RPMI8226 (cell line): Measurements from ENCODE around the gene PRKRA.
"Not testable (repeated sequence)": the region's sequence is repeated elsewhere in the genome, so short reads cannot be mapped to it uniquely, and the experiment has no call there.

Experiments
- DNase-seq: peaks from one replicate; pipeline ENCODE4 v3.0.0-alpha.2; 2015

PRKRA gene

DNA sequence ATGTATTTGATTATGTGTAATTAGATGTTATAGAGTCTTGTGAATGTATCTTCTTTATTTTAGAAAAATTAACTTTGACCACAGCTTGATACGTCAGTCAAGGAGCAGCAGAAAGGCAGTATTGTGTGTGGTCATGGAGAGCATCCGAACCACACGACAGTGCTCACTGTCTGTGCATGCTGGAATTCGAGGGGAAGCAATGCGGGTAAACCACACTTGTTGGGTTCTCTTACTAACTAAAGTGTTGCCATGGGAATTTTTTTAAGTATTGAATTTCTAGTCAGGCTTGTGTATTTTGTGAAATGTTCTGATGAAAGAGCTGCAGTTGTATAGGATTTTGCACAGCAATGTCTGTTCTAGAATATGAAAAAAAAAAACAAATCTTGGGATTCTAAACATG, 5.0 kb upstream of the PRKRA start:
- no peak for DNase-seq

DNA sequence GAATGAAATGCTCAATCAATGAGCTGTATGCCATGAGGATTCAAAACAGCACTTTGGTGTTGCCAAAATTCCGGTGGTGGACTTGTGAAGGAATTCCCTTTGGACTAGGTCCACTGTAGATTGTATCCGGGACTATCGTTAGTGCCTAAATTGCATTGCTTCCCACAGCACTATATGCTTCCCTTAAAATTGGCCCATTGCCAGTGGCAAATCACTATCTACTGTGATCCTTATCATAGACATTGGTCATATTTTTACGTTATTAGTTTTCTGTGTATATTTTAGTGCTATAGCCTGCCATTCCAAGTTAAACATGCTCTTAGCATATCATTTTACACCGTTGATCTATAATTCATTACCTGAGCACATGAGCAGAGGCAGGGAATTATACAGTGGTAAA, 1.9 kb upstream of the PRKRA start:
- DNase-seq, result no peak

GRCh38 chr2:178452334-178452733, 1.4 kb upstream of the PRKRA start:
- DNase-seq, result no peak

GRCh38 chr2:178450524-178450773, 526 bp downstream of the PRKRA start:
- DNase-seq, result peak; percentile 91

GRCh38 chr2:178449700-178450523, 1.1 kb downstream of the PRKRA start:
- DNase-seq, result no peak

DNA sequence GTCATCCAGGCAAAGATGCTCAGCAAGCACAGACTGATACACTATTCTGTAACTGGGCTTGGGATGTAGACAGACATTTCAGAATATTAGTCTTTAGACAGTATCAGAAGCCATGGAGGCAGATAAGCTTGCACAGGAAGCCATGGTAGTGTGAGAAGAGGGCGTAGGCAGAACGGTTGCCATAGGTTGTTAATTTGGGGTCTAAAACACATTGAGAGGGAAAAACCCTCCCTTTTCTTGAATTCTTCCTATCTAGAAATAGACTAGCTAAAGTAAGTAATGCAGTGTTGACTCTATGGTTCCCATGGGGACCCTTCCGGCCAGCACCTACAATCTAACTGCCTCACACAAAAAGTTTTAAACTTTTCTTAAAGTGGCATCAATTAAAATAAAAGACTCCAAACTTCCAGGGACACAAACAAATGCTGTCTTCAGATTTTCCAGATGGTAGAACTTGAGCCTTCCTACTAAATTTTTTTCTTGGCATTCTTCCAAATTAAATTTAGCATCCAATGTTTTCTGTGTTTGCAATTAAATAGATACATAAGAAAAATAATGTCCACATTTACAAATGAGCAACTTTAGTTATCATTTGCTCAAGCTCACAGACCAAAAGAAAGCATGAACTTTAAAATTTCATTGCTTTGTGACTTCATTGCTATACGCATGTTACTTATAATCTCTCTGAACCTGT, 1.9 kb downstream of the PRKRA start:
- DNase-seq, result no peak

- no peak for DNase-seq
Measured at GRCh38 chr2:178441426-178441825, 9.5 kb downstream of the PRKRA start.

- DNase-seq, result no peak
Measured at GRCh38 chr2:178436662-178437061, 14.3 kb downstream of the PRKRA start.

GRCh38 chr2:178429336-178429735, 21.6 kb downstream of the PRKRA start:
- DNase-seq, result no peak

GRCh38 chr2:178428396-178428806, 22.6 kb downstream of the PRKRA start:
- no peak for DNase-seq

GRCh38 chr2:178427458-178427857, 23.5 kb downstream of the PRKRA start:
- DNase-seq, result no peak

- DNase-seq, result no peak
Measured at GRCh38 chr2:178426388-178426787, 24.6 kb downstream of the PRKRA start.

GRCh38 chr2:178425255-178425827, 25.6 kb downstream of the PRKRA start:
- no peak for DNase-seq

DNA sequence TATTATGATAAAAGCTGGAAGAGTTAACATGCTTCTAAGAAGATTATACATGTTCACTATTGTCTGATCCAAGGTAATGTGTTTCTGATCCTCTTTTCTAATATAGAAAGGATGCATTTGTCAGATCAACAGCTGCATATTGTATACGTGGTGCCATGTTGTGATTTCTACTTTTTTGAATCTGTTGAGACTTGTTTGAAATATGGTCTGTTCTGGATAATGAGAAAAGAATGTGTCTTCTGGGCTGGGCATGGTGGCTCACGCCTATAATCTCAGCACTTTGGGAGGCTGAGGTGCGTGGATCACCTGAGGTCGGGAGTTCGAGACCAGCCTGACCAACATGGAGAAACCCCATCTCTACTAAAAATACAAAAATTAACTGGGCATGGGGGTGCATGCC, 27.2 kb downstream of the PRKRA start:
- not testable (repeated sequence) for DNase-seq

DNA sequence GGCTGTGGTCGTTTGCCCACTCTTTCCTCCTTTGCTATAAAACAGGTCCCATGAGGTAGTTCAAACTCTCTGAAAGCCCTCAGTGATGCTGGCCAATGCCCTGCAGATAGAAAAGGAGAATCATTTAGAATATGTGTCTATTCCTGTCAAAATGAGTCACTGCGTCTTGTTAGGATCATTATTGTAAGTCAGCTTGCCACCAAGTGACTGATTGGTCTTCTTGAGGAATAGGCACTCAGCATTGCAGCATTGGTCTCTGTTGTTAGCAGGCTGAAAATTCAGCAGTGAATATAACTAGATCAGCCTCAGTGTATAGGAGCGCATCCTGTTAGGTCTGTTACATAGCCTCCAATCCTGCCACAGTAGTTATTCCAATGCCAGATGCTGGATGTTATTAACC, 28.9 kb downstream of the PRKRA start:
- no peak for DNase-seq

DNA sequence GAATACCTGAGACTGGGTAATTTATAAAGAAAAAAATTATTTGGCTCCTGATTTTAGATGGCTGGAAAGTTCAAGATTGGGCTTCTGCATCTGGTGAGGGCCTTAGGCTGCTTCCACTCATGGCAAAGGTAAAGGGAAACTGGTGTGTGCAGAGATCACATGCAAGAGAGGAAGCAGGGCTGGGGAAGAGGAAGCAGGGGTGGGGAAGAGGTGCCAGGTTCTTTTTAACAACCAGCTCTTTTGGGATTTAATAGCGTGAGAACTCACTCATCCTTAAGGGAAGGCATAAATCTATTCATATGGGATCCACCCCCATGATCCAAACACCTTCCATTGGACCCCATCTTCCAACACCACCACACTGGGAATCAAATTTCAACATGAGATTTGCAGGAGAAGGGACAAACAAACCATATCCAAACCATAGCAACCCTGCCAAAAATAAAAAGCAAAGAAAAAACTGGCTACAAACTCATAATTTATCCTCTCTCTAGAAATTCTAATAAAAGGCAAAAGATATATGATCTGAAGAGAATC, 30.4 kb downstream of the PRKRA start:
- no peak for DNase-seq

DNA sequence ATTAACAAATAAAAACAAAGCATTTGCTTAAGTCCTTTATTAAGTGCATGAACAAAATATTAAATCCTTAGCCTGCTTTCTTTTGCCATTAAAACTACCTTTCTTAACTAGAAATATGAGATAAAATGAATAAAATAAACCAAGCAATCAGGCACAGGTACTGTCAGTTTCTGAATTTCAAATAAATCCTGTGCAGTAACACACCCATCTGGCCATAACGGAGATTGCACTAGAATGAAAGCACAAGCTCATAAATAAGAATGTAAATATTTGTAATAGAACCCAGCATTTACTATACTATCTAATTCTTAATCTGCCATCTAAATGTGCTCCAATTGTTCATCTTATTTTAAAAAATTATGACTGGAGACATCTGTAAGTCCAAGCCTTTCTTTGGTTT, 31.9 kb downstream of the PRKRA start:
- DNase-seq, result peak; percentile 37

DNA sequence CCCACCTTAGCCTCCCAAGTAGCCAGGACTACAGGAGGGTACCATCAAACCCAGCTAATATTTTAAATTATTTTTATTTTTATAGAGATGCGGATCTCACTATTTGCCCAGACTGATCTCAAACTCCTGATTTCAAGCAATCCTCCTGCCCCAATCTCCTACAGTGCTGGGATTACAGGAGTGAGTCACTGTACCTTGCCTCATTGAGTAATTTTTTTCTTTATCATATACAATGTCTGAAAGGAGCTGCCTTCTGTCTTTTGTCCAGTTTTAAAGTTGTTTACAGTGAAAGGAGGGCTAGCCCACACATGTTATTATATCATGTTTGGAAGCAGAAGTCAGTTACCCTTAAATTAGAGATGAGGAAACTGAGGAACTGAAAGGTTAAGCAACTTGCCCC, 32.5 kb downstream of the PRKRA start:
- no peak for DNase-seq

DNA sequence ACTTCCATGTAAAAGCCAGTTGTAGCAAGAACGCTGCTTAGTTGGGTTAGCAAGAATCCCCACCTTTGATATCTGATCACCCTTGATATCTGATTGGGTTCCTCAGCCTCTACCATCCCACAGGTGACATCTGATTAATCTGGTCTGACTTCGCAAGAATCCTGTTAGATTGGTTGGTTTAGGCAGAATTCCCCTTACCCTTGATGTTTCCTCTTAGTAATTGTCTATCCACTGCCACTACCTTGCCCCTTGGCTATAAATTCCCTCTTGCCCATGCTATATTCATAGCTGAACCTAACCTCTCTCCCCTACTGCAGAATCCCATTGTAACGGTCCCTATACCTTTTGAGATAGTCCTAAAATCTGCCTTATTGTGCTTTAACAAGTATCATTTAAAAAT, 33.1 kb downstream of the PRKRA start:
- no peak for DNase-seq

GRCh38 chr2:178415979-178416378, 35.0 kb downstream of the PRKRA start:
- no peak for DNase-seq

- peak; percentile 95 for DNase-seq
Measured at GRCh38 chr2:178414266-178415247, 36.4 kb downstream of the PRKRA start.

DNA sequence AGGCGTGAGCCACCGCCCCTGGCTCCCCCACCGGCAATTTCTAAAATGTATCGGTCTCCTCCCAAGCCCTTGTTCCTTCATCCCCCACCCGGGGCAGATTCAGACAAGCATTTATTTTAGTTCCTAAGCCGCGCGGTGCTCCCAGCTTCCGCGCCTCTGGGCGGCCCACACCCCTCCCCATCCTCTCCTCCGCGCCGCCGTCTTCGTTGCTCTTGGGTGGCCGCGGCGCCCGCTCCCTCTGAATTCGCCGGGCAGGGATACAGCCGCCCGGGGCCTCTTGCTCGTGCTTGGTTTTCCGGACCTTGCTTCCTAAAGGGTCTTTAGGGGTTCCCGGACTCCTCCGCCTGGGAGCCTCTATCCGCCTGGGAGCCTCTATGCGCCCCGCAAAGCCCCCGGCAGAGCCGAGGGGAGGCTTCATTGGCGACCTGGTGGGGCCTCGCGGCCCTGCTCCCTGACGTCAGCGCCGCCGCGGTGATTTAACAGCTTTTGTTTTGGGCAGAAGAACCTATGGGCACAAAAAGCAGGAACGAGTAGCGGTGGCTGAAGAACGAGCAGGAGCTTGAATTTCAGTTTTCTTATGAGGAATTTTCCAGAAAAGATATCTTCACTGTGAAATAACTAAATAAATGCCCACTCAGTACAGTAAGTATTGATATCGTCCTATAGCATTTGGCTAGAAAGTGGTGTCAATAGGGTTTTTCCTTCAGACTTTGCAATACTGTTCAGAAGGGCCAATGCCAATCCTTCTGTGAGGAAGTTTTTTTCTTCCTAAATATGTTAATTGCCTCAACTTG, 37.3 kb downstream of the PRKRA start:
- DNase-seq, result peak; percentile 86
